Measurements from ENCODE around the gene CAPN10. TPM values are rescaled to one million over a fixed set of nuclear protein-coding genes. Genes with fewer than 3 reads are reported as not detected.
"Not testable (repeated sequence)": the region's sequence is repeated elsewhere in the genome, so short reads cannot be mapped to it uniquely, and the experiment has no call there.

Gene CAPN10
- total RNA-seq, 1 donor from 2014 or later, result 28.9 TPM

GRCh38 chr2:240601061-240601830 is 14.7 kb downstream of the CAPN10 start:
- DNase-seq (ENCODE audit: low read depth, low spot score), result no peak

- DNase-seq (ENCODE audit: low read depth, low spot score), result no peak
Measured at GRCh38 chr2:240601831-240602160, 15.3 kb downstream of the CAPN10 start.

- DNase-seq (ENCODE audit: low read depth, low spot score), result no peak
Measured at GRCh38 chr2:240602266-240603050, 15.9 kb downstream of the CAPN10 start.

- no peak for DNase-seq (ENCODE audit: low read depth, low spot score)
Measured at GRCh38 chr2:240603081-240603835, 16.7 kb downstream of the CAPN10 start.

GRCh38 chr2:240603846-240604245 is 17.3 kb downstream of the CAPN10 start:
- DNase-seq (ENCODE audit: low read depth, low spot score), result no peak

- DNase-seq (ENCODE audit: low read depth, low spot score), result peak; percentile 45
Measured at GRCh38 chr2:240604291-240604938, 17.9 kb downstream of the CAPN10 start.

GRCh38 chr2:240604939-240605716 is 18.6 kb downstream of the CAPN10 start:
- no peak for DNase-seq (ENCODE audit: low read depth, low spot score)

- DNase-seq (ENCODE audit: low read depth, low spot score), result no peak
Measured at GRCh38 chr2:240605867-240606743, 19.6 kb downstream of the CAPN10 start.

GRCh38 chr2:240611601-240612210 is 25.2 kb downstream of the CAPN10 start:
- no peak for DNase-seq (ENCODE audit: low read depth, low spot score)

GRCh38 chr2:240613781-240614180 is 27.2 kb downstream of the CAPN10 start:
- no peak for DNase-seq (ENCODE audit: low read depth, low spot score)

- no peak for DNase-seq (ENCODE audit: low read depth, low spot score)
Measured at GRCh38 chr2:240614391-240614790, 27.9 kb downstream of the CAPN10 start.

GRCh38 chr2:240615396-240615795 is 28.9 kb downstream of the CAPN10 start:
- no peak for DNase-seq (ENCODE audit: low read depth, low spot score)

GRCh38 chr2:240615820-240616547 is 29.4 kb downstream of the CAPN10 start:
- DNase-seq (ENCODE audit: low read depth, low spot score), result no peak

- DNase-seq (ENCODE audit: low read depth, low spot score), result not testable (repeated sequence)
Measured at GRCh38 chr2:240616860-240617666, 30.5 kb downstream of the CAPN10 start.

- no peak for DNase-seq (ENCODE audit: low read depth, low spot score)
Measured at GRCh38 chr2:240618776-240619175, 32.2 kb downstream of the CAPN10 start.

GRCh38 chr2:240619506-240620148 is 33.1 kb downstream of the CAPN10 start:
- DNase-seq (ENCODE audit: low read depth, low spot score), result no peak

GRCh38 chr2:240620149-240620731 is 33.7 kb downstream of the CAPN10 start:
- no peak for DNase-seq (ENCODE audit: low read depth, low spot score)

Data from pulmonary artery endothelial cell (primary cell).